Astrocyte (in vitro differentiated cells and primary cell): Measurements from ENCODE around the gene DISC1.

ENCODE experiments used
- CTCF ChIP-seq: IDR thresholded peaks from 2 replicates; pipeline ENCODE4 v1.5.1; 2011; ENCODE audit warnings: low read depth, mild to moderate bottlenecking, inconsistent platforms, low read length, moderate library complexity; ENCODE audit not compliant: insufficient read depth
- EZH2 ChIP-seq: IDR thresholded peaks from 2 replicates; pipeline ENCODE4 v1.6.1; 2012; ENCODE audit warnings: mild to moderate bottlenecking, low read length, inconsistent platforms; ENCODE audit not compliant: insufficient read depth

GRCh38 chr1:231796141-231796540 lies 169.6 kb downstream of the DISC1 start:
- no peak for TF ChIP-seq CTCF
- TF ChIP-seq EZH2, result no peak
